Fibroblast of skin of scalp (primary cell): ENCODE results near the gene MFRP.

Experiments
- DNase-seq: peaks from one replicate; pipeline ENCODE4 v3.0.0-alpha.2; 2013

The MFRP gene

GRCh38 chr11:119357074-119357473, 10.6 kb upstream of the MFRP start:
- no peak for DNase-seq

- DNase-seq, result peak; percentile 78
Measured at GRCh38 chr11:119356349-119357031, 10.0 kb upstream of the MFRP start.

- DNase-seq, result no peak
Measured at GRCh38 chr11:119355091-119355843, 8.8 kb upstream of the MFRP start.

GRCh38 chr11:119352857-119353260, 6.4 kb upstream of the MFRP start:
- DNase-seq, result no peak

GRCh38 chr11:119351232-119351631, 4.7 kb upstream of the MFRP start:
- no peak for DNase-seq

GRCh38 chr11:119350302-119350701, 3.8 kb upstream of the MFRP start:
- DNase-seq, result no peak

- no peak for DNase-seq
Measured at GRCh38 chr11:119347940-119348605, 1.6 kb upstream of the MFRP start.

GRCh38 chr11:119347242-119347641, 737 bp upstream of the MFRP start:
- DNase-seq, result peak; percentile 84

- DNase-seq, result no peak
Measured at GRCh38 chr11:119345685-119346084, 820 bp downstream of the MFRP start.

GRCh38 chr11:119344291-119345010, 2.1 kb downstream of the MFRP start:
- no peak for DNase-seq

GRCh38 chr11:119343726-119344125, 2.8 kb downstream of the MFRP start:
- DNase-seq, result no peak

GRCh38 chr11:119342362-119343130, 4.0 kb downstream of the MFRP start:
- DNase-seq, result no peak

- no peak for DNase-seq
Measured at GRCh38 chr11:119342023-119342300, 4.5 kb downstream of the MFRP start.

GRCh38 chr11:119341222-119342022, 5.1 kb downstream of the MFRP start:
- DNase-seq, result no peak

- peak; percentile 80 for DNase-seq
Measured at GRCh38 chr11:119340335-119341221, 5.9 kb downstream of the MFRP start, which contains the start of gene C1QTNF5. C1QTNF5 (minus strand) TSS chr11:119340883; CDS start chr11:119340397, 486 bp downstream.

GRCh38 chr11:119339589-119340334, 6.7 kb downstream of the MFRP start:
- DNase-seq, result peak; percentile 64

GRCh38 chr11:119338965-119339588, 7.4 kb downstream of the MFRP start:
- DNase-seq, result no peak

GRCh38 chr11:119338318-119338890, 8.1 kb downstream of the MFRP start:
- peak; percentile 89 for DNase-seq
